IMR-90 (cell line): Measurements from ENCODE around the gene ZDHHC21. TPM values are rescaled to one million over a fixed set of nuclear protein-coding genes. Genes with fewer than 3 reads are reported as not detected.

ENCODE experiments used
- ATAC-seq: fragments of 200-7000 bp; cut with Tn5 transposase; 2 replicates; pipeline ENCODE4 v1.9.1; 2020; ENCODE audit warnings: low read depth, mild to moderate bottlenecking, moderate library complexity
- BruUV-seq: library from RNA; stranded (reverse); fragments of 400-500 nt; replicated peaks from 2 replicates; lab custom pipeline; 2021; lab: Mats Ljungman, UMichigan
- CTCF ChIA-PET: fragments of 300-600 bp; formaldehyde crosslinking; extraction: SDS; loops from one replicate; lab custom pipeline; 2021; ENCODE audit warnings: antibody characterized with exemption; lab: Yijun Ruan, JAX
- POLR2A ChIA-PET: fragments of 300-600 bp; sonication (Branson Sonifier 250); formaldehyde crosslinking; loops from one replicate; lab custom pipeline; 2022; ENCODE audit warnings: antibody characterized with exemption; ENCODE audit not compliant: unreplicated experiment; lab: Charles Lee
- DNase-seq: peaks from one replicate; pipeline ENCODE4 v3.0.0; 2013
- H2AFZ ChIP-seq: replicated peaks from 2 replicates; pipeline ENCODE3; 2013; ENCODE audit warnings: low read length, mild to moderate bottlenecking; ENCODE audit not compliant: poor library complexity
- H2AK5ac ChIP-seq: 2 replicates; pipeline ENCODE4 v1.6.1; 2013; ENCODE audit warnings: low read depth, low read length, inconsistent platforms
- H2AK9ac ChIP-seq: replicated peaks from 2 replicates; pipeline ENCODE3; 2013; ENCODE audit warnings: mild to moderate bottlenecking, low read depth, low read length, moderate library complexity; ENCODE audit not compliant: poor library complexity
- H2BK120ac ChIP-seq: 2 replicates; pipeline ENCODE4 v1.6.1; 2013; ENCODE audit warnings: low read depth, low read length, inconsistent platforms
- H2BK15ac ChIP-seq: 3 replicates; pipeline ENCODE4 v1.6.1; 2013; ENCODE audit warnings: low read depth, low read length, inconsistent platforms
- H2BK20ac ChIP-seq: 2 replicates; pipeline ENCODE4 v1.6.1; 2013; ENCODE audit warnings: low read depth, mild to moderate bottlenecking, inconsistent platforms, low read length, moderate library complexity
- H2BK5ac ChIP-seq: 2 replicates; pipeline ENCODE4 v1.6.1; 2013; ENCODE audit warnings: mild to moderate bottlenecking, low read depth, low read length, inconsistent platforms; ENCODE audit not compliant: poor library complexity, severe bottlenecking
- H3K14ac ChIP-seq: replicated peaks from 2 replicates; pipeline ENCODE4 v1.6.1; 2013; ENCODE audit warnings: low read depth, low read length, inconsistent platforms
- H3K18ac ChIP-seq: 2 replicates; pipeline ENCODE4 v1.6.1; 2013; ENCODE audit warnings: low read depth, low read length, control low read depth
- H3K23ac ChIP-seq: 2 replicates; pipeline ENCODE4 v1.6.1; 2013; ENCODE audit warnings: low read depth, low read length, inconsistent platforms
- H3K27ac ChIP-seq: 2 replicates; pipeline ENCODE4 v1.5.1; 2013; ENCODE audit warnings: mild to moderate bottlenecking, control low read depth, low read length; ENCODE audit not compliant: insufficient read depth
- H3K27me3 ChIP-seq: 2 replicates; pipeline ENCODE4 v1.6.1; 2013; ENCODE audit warnings: low read length; ENCODE audit not compliant: control insufficient read depth, insufficient read depth
- H3K36me3 ChIP-seq: 2 replicates; pipeline ENCODE4 v1.6.1; 2013; ENCODE audit warnings: low read length, mixed read lengths; ENCODE audit not compliant: control insufficient read depth, insufficient read depth
- H3K4ac ChIP-seq: 2 replicates; pipeline ENCODE4 v1.6.1; 2013; ENCODE audit warnings: low read depth, low read length, inconsistent platforms
- H3K4me1 ChIP-seq: 2 replicates; pipeline ENCODE4 v1.6.1; 2013; ENCODE audit warnings: low read length, mixed read lengths; ENCODE audit not compliant: control insufficient read depth, insufficient read depth
- H3K4me2 ChIP-seq: 2 replicates; pipeline ENCODE4 v1.6.1; 2013; ENCODE audit warnings: low read depth, mild to moderate bottlenecking, control low read depth, low read length, moderate library complexity
- H3K4me3 ChIP-seq: 2 replicates; pipeline ENCODE4 v1.5.1; 2013; ENCODE audit warnings: low read depth, mild to moderate bottlenecking, control low read depth, low read length, moderate library complexity; ENCODE audit not compliant: insufficient read depth
- H3K56ac ChIP-seq: 2 replicates; pipeline ENCODE4 v1.6.1; 2013; ENCODE audit warnings: low read length, inconsistent platforms; ENCODE audit not compliant: insufficient read depth; ENCODE audit errors: extremely low read depth
- H3K79me1 ChIP-seq, 2 experiments: 2 replicates each; pipeline ENCODE4 v1.6.1; 2013; ENCODE audit warnings: low read length in 2 of 2, inconsistent platforms in 1 of 2, low read depth in 1 of 2
- H3K9ac ChIP-seq: 2 replicates; pipeline ENCODE4 v1.6.1; 2013; ENCODE audit warnings: low read depth, low read length, control low read depth
- H3K9me1 ChIP-seq: 2 replicates; pipeline ENCODE4 v1.6.1; 2013; ENCODE audit warnings: low read length, inconsistent platforms; ENCODE audit not compliant: insufficient read depth
- H3K9me3 ChIP-seq: 2 replicates; pipeline ENCODE4 v1.6.1; 2013; ENCODE audit warnings: low read length; ENCODE audit not compliant: control insufficient read depth, insufficient read depth
- H4K20me1 ChIP-seq: 2 replicates; pipeline ENCODE4 v1.6.1; 2013; ENCODE audit warnings: low read length, inconsistent platforms; ENCODE audit not compliant: insufficient read depth
- H4K5ac ChIP-seq: 2 replicates; pipeline ENCODE4 v1.6.1; 2013; ENCODE audit warnings: mild to moderate bottlenecking, low read depth, low read length, control low read depth
- H4K8ac ChIP-seq, 2 experiments: 2 replicates each; pipeline ENCODE4 v1.6.1; 2013; ENCODE audit warnings: low read depth in 2 of 2, low read length in 2 of 2, control low read depth in 1 of 2, inconsistent platforms in 1 of 2
- H4K91ac ChIP-seq: 2 replicates; pipeline ENCODE4 v1.6.1; 2013; ENCODE audit warnings: low read depth, low read length, inconsistent platforms; ENCODE audit not compliant: insufficient read depth
- ELK1 ChIP-seq: fragments of 150-350 bp; IDR thresholded peaks from 2 replicates; pipeline ENCODE4 v1.6.1; 2016; ENCODE audit warnings: low read depth, mild to moderate bottlenecking, low read length, moderate library complexity, borderline replicate concordance
- MAFK ChIP-seq: IDR thresholded peaks from 2 replicates; pipeline ENCODE4 v1.6.1; 2012; ENCODE audit warnings: low read depth, low read length, improper control_type of control experiment
- MAZ ChIP-seq: IDR thresholded peaks from 2 replicates; pipeline ENCODE4 v1.6.1; 2012; ENCODE audit warnings: low read depth, mild to moderate bottlenecking, low read length, improper control_type of control experiment, moderate library complexity, borderline replicate concordance
- MXI1 ChIP-seq: IDR thresholded peaks from 2 replicates; pipeline ENCODE4 v1.6.1; 2012; ENCODE audit warnings: low read depth, mild to moderate bottlenecking, low read length, moderate library complexity, borderline replicate concordance
- RAD21 ChIP-seq: IDR thresholded peaks from 2 replicates; pipeline ENCODE4 v1.6.1; 2012; ENCODE audit warnings: low read length, improper control_type of control experiment
- RCOR1 ChIP-seq: IDR thresholded peaks from 2 replicates; pipeline ENCODE4 v1.6.1; 2012; ENCODE audit warnings: mild to moderate bottlenecking, low read length, improper control_type of control experiment; ENCODE audit not compliant: insufficient replicate concordance
- WGBS, 2 experiments: methylation state at CpG; one replicate each; pipeline versions ENCODE4 v1.1.5 to v1.1.7; 2013; ENCODE audit warnings: missing lambda C conversion rate in 2 of 2; ENCODE audit not compliant: insufficient read length in 1 of 2; ENCODE audit errors: extremely low coverage in 2 of 2; 5-methylcytosine and 5-hydroxymethylcytosine counted together
- dilution Hi-C: fragments of 300-500 bp; cut with HindIII; formaldehyde crosslinking; loops from one replicate; pipeline ENCODE4 v1.14.3; 2018; ENCODE audit warnings: low sequenced_read_pairs; ENCODE audit not compliant: unreplicated experiment
- in situ Hi-C: fragments of 300-500 bp; cut with MboI; formaldehyde crosslinking; loops from 3 replicates; pipeline ENCODE4 v1.14.3; 2019; ENCODE audit warnings: low sequenced_read_pairs, inconsistent platforms, mixed read lengths
- intact Hi-C: fragments of 100-400 bp; cut with micrococcal nuclease; formaldehyde crosslinking; loops from 2 replicates; pipeline ENCODE4 v1.10.0; 2022
- polyA plus RNA-seq, 3 experiments: library from polyadenylated mRNA; depleted of rRNA; stranded (reverse); fragments of >200 nt; gene quantifications; 2 replicates each; pipeline ENCODE4 v1.2.3, GENCODE V29; 2012; ENCODE audit warnings: low replicate concordance in 1 of 3
- total RNA-seq: library from RNA; depleted of rRNA; stranded (reverse); fragments of >200 nt; gene quantifications from 2 replicates; pipeline ENCODE4 v1.2.3, GENCODE V29; 2012
- TF ChIP-seq, protein P1 (sequence below): conservative IDR thresholded peaks from 2 replicates; pipeline ENCODE4 v1.5.1; 2012; ENCODE audit warnings: mild to moderate bottlenecking, low read depth, low read length, improper control_type of control experiment

ZDHHC21 gene
- total and polyA plus RNA-seq, 2 of the 4 experiments (the other 2 are of a cell fraction) = 2.8 to 4.5 TPM

- POLR2A ChIA-PET = no interaction called here
- Histone ChIP-seq H4K5ac (no peak overlapping the region), H3K23ac (no peak overlapping the region), H2AK9ac (no peak overlapping the region), H3K4me1 (no peaks in the 10 kb centered on the region), H3K4me3 (no peak overlapping the region), H4K8ac (no peak overlapping the region), H3K18ac (no peak overlapping the region), H3K9me1 (no peaks in the 10 kb centered on the region), H3K27me3 (no peaks in the 10 kb centered on the region), H4K91ac (no peak overlapping the region), H2AFZ (no peak overlapping the region), H3K36me3 (no peaks in the 10 kb centered on the region), H3K9me3 (no peaks in the 10 kb centered on the region), H3K79me1 (no peaks in the 10 kb centered on the region), H3K14ac (no peak overlapping the region), H3K4me2 (no peak overlapping the region), H2BK5ac (no peak overlapping the region), H3K27ac (no peak overlapping the region), H2BK120ac (no peak overlapping the region), H3K9ac (no peak overlapping the region), H2BK15ac (no peak overlapping the region), H3K56ac (no peak overlapping the region), H2AK5ac (no peak overlapping the region), H4K20me1 (no peaks in the 10 kb centered on the region), H3K4ac (no peak overlapping the region), H2BK20ac (no peak overlapping the region)
- intact Hi-C loops (no loop called here), in situ Hi-C loops (no loop called here), dilution Hi-C loops (no loop called here)
- TF ChIP-seq RAD21 (no peak), MXI1 (no peak), RCOR1 (no peak), ELK1 (no peak), MAFK (peak; percentile 93), MAZ (no peak)
- TF ChIP-seq, protein P1, sequence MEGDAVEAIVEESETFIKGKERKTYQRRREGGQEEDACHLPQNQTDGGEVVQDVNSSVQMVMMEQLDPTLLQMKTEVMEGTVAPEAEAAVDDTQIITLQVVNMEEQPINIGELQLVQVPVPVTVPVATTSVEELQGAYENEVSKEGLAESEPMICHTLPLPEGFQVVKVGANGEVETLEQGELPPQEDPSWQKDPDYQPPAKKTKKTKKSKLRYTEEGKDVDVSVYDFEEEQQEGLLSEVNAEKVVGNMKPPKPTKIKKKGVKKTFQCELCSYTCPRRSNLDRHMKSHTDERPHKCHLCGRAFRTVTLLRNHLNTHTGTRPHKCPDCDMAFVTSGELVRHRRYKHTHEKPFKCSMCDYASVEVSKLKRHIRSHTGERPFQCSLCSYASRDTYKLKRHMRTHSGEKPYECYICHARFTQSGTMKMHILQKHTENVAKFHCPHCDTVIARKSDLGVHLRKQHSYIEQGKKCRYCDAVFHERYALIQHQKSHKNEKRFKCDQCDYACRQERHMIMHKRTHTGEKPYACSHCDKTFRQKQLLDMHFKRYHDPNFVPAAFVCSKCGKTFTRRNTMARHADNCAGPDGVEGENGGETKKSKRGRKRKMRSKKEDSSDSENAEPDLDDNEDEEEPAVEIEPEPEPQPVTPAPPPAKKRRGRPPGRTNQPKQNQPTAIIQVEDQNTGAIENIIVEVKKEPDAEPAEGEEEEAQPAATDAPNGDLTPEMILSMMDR = no peak
- BruUV-seq = no TSS peak
- DNase-seq (no peak), ATAC-seq (no peak)
- CTCF ChIA-PET = no interaction called here
- no CpG with 5 or more reads among the region's 5 CpGs for WGBS, 2 experiments
Measured at GRCh38 chr9:14733133-14733532, 39.9 kb upstream of the ZDHHC21 start.
